Mesothelial cell of epicardium (in vitro differentiated cells): Measurements from ENCODE around the gene MYL12A. TPM values are rescaled to one million over a fixed set of nuclear protein-coding genes. Genes with fewer than 3 reads are reported as not detected.

ENCODE experiments used
- DNase-seq, 2 experiments: peaks; one replicate each; pipeline ENCODE4 v3.0.0; 2021; ENCODE audit warnings: low spot score in 2 of 2; ENCODE audit not compliant: unreplicated experiment in 2 of 2
- H3K27ac Mint-ChIP-seq: 2 replicates; pipeline ENCODE4 v1.8.0; 2021; ENCODE audit warnings: mixed read lengths
- H3K27me3 Mint-ChIP-seq: 2 replicates; pipeline ENCODE4 v1.8.0; 2021; ENCODE audit warnings: low read depth, mixed read lengths
- H3K36me3 Mint-ChIP-seq: 2 replicates; pipeline ENCODE4 v1.8.0; 2021; ENCODE audit warnings: mixed read lengths
- H3K4me1 Mint-ChIP-seq: 2 replicates; pipeline ENCODE4 v1.8.0; 2021; ENCODE audit warnings: mixed read lengths
- H3K4me3 Mint-ChIP-seq: 2 replicates; pipeline ENCODE4 v1.8.0; 2021; ENCODE audit warnings: mild to moderate bottlenecking, moderate library complexity, mixed read lengths
- H3K9me3 Mint-ChIP-seq: 2 replicates; pipeline ENCODE4 v1.8.0; 2021; ENCODE audit warnings: mixed read lengths
- CTCF ChIP-seq: fragments of 200-600 bp; sonication (generic); IDR thresholded peaks from one replicate; pipeline ENCODE4 v1.5.0; 2021; ENCODE audit warnings: antibody characterized with exemption; ENCODE audit not compliant: unreplicated experiment
- total RNA-seq: library from RNA; stranded (reverse); gene quantifications from 3 replicates; pipeline ENCODE4 v1.2.1, GENCODE V29; 2021

The MYL12A gene
- total RNA-seq, 1 donor from 2014 or later: 220 TPM

DNA sequence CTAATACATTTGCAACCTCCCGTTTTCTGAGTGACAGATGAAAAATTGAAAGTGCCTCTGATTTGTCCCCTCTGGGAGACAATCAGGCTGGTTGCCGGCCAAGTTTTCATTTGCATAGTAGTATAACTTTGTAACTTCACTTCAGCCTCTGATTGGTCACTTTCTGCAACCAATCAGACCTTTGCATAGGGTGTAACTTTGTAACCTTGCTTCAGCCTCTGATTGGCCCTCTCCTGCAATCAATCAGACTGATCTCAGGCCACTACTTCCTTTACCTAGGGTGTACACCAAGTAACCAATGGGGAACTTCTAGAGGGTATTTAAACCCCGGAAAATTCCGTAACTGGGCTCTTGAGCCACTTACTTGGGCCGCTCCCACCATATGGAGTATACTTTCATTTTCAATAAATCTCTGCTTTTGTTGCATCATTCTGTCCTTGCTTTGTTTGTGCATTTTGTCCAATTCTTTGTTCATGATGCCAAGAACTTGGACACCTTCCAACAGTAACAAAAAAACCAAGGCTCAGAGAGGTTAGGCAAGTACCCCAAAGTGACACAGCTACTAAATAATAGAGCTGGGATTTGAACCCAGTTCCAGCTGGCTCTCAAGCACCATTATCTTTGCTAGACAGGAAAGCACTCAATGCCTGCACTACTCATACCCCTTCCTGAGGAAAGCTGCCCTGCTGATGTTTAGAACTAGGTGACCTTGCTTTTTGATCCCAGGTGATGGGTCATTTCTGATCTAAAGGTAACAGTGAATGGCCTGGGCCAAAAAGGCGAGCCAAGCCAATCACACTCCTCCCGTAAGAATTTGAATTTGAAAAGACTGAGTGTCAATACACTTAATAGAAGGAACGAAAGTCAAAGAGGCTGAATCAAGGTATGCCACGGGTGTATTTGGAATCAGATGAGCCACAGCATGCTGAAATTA, 16.9 kb upstream of the MYL12A start:
- Mint-ChIP-seq H3K4me1 (peaks cover 4% of the 10 kb centered on the region), H3K27me3 (no peaks in the 10 kb centered on the region), H3K27ac (no peak overlapping the region), H3K36me3 (no peaks in the 10 kb centered on the region), H3K9me3 (no peaks in the 10 kb centered on the region), H3K4me3 (no peak overlapping the region)
- TF ChIP-seq CTCF: no peak
- DNase-seq: no peak

DNA sequence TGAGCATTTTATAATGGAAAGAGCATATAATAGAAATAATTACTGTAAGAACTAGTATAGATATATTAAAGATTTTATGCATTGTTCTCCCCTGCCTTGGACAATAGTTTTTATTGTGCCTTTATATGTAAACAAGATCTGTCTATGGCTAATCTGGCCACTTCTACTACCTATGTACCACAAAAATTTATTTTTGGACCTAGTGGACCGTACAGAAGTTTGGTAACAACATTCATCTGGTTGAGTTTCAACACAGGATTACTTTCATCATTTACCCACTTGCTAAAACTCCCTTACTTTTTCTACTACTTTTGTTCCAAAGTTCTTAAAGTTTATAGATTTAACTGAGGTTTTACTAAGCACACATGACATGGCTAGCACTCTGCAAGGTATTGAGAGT, 14.6 kb upstream of the MYL12A start:
- no peak overlapping the region for H3K27ac Mint-ChIP-seq
- TF ChIP-seq CTCF: no peak
- no peaks in the 10 kb centered on the region for H3K36me3 Mint-ChIP-seq
- H3K9me3 Mint-ChIP-seq: peaks cover 3% of the 10 kb centered on the region
- no peak overlapping the region for H3K4me3 Mint-ChIP-seq
- no peak for DNase-seq
- no peaks in the 10 kb centered on the region for H3K4me1 Mint-ChIP-seq
- no peaks in the 10 kb centered on the region for H3K27me3 Mint-ChIP-seq

DNA sequence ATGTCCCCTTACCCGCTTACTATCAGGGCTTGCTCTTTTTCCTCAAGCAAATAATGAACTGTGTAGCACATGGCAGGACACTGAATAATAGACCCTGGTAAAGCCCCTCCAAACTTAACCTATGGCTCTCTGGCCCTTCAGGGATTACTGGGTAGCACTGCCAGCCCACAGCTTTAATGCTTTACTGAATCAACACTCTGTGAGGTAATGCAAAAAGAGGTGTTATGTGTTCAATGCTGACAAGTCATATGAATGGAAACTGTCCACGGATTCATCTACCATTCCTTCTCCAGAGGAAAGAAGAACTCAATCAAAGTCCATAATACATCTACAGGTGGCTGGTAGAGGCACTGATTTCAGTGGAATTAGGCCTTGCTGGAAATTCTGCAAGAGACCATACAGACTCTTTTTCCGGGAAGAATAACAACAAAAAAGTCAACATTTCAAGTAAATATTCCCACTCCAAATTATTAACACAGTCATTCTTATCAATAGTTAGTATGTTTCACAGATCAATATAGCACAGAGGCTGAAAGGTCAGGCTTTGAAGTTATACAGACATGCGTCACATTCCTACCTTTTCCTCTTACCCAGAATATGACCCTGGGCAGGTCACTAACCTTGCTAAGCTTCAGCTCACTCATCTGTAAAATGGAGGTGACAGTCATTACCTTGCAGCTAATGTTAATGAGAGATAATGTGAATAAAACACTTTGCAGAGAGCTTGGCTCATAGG, 14.0 kb upstream of the MYL12A start:
- no peak for DNase-seq
- no peak for TF ChIP-seq CTCF
- no peaks in the 10 kb centered on the region for H3K27me3 Mint-ChIP-seq
- no peak overlapping the region for H3K4me3 Mint-ChIP-seq
- H3K9me3 Mint-ChIP-seq: peaks cover 6% of the 10 kb centered on the region
- no peaks in the 10 kb centered on the region for H3K4me1 Mint-ChIP-seq
- no peak overlapping the region for H3K27ac Mint-ChIP-seq
- no peaks in the 10 kb centered on the region for H3K36me3 Mint-ChIP-seq

GRCh38 chr18:3234457-3234856, 13.1 kb upstream of the MYL12A start:
- Mint-ChIP-seq H3K27me3 (no peaks in the 10 kb centered on the region), H3K4me1 (no peaks in the 10 kb centered on the region), H3K9me3 (peaks cover 11% of the 10 kb centered on the region)

DNA sequence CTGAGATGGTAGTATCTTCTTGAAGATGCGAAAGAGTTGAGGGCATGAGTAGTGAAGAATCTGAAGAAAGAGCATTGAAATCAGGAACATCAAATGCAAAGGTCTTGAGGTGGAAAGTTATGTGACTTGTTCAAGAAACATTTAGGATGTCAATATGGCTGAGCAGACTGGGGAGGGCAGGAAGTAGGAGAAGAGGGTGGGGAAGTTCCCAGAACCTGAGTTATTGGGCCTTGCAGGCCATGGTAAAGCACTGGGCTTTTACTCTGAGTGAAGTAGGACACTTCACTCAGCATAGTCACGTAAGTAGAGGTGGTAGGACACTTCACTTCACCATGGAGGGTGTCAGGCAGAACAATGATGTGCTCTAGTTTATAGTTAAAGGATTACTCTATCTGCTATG, 11.8 kb upstream of the MYL12A start:
- Mint-ChIP-seq H3K4me1 (no peaks in the 10 kb centered on the region), H3K9me3 (peaks cover 19% of the 10 kb centered on the region), H3K27ac (no peak overlapping the region), H3K27me3 (no peaks in the 10 kb centered on the region), H3K4me3 (no peak overlapping the region), H3K36me3 (peaks cover 6% of the 10 kb centered on the region)
- no peak for DNase-seq
- TF ChIP-seq CTCF: no peak

More at GRCh38 chr18:3234457-3234856, 13.1 kb upstream of the MYL12A start:
- no peak for TF ChIP-seq CTCF
- DNase-seq: no peak
- no peak overlapping the region for H3K27ac Mint-ChIP-seq
- no peaks in the 10 kb centered on the region for H3K36me3 Mint-ChIP-seq
- H3K4me3 Mint-ChIP-seq: no peak overlapping the region
